Activated CD8-positive, alpha-beta T cell treated with anti-CD3 and anti-CD28 coated beads, Interleukin-2, amount 10 ng/mL, durations not matched to agents 7 days and 5 days (primary cell): Measurements from ENCODE around the gene IGFALS. TPM values are rescaled to one million over a fixed set of nuclear protein-coding genes. Genes with fewer than 3 reads are reported as not detected.

Experiments
- ATAC-seq: fragments of 150-1000 bp; cut with Tn5 transposase; one replicate; pipeline ENCODE4 v1.10.0; 2021; ENCODE audit warnings: moderate library complexity
- CTCF ChIA-PET: fragments of 350-600 bp; sonication (Branson Sonifier 250); formaldehyde crosslinking; loops from one replicate; lab custom pipeline; 2021; ENCODE audit warnings: antibody characterized with exemption; lab: Charles Lee
- POLR2A ChIA-PET: fragments of 350-600 bp; sonication (Branson Sonifier 250); formaldehyde crosslinking; loops from one replicate; lab custom pipeline; 2021; ENCODE audit warnings: antibody characterized with exemption; lab: Charles Lee
- DNase-seq: peaks from one replicate; pipeline ENCODE4 v3.0.0-alpha.2; 2020
- H3K27ac Mint-ChIP-seq: one replicate; pipeline ENCODE4 v1.8.0; 2021; ENCODE audit warnings: mild to moderate bottlenecking, mixed read lengths
- H3K27me3 Mint-ChIP-seq: one replicate; pipeline ENCODE4 v1.8.0; 2021; ENCODE audit warnings: low read depth, mixed read lengths
- H3K36me3 Mint-ChIP-seq: one replicate; pipeline ENCODE4 v1.8.0; 2021; ENCODE audit warnings: low read depth, mixed read lengths
- H3K4me1 Mint-ChIP-seq: one replicate; pipeline ENCODE4 v1.8.0; 2021; ENCODE audit warnings: low read depth, mixed read lengths
- H3K4me3 Mint-ChIP-seq: one replicate; pipeline ENCODE4 v1.8.0; 2021; ENCODE audit warnings: mild to moderate bottlenecking, mixed read lengths
- H3K9me3 Mint-ChIP-seq: one replicate; pipeline ENCODE4 v1.8.0; 2022; ENCODE audit warnings: mixed read lengths; ENCODE audit not compliant: insufficient read depth
- total RNA-seq, 2 experiments: library from RNA; stranded (reverse); gene quantifications; one replicate each; pipeline ENCODE4 v1.2.3, GENCODE V29; 2021

Gene IGFALS
- total RNA-seq, 2 experiments from 2014 or later = 0.13 TPM; not detected in 1

DNA sequence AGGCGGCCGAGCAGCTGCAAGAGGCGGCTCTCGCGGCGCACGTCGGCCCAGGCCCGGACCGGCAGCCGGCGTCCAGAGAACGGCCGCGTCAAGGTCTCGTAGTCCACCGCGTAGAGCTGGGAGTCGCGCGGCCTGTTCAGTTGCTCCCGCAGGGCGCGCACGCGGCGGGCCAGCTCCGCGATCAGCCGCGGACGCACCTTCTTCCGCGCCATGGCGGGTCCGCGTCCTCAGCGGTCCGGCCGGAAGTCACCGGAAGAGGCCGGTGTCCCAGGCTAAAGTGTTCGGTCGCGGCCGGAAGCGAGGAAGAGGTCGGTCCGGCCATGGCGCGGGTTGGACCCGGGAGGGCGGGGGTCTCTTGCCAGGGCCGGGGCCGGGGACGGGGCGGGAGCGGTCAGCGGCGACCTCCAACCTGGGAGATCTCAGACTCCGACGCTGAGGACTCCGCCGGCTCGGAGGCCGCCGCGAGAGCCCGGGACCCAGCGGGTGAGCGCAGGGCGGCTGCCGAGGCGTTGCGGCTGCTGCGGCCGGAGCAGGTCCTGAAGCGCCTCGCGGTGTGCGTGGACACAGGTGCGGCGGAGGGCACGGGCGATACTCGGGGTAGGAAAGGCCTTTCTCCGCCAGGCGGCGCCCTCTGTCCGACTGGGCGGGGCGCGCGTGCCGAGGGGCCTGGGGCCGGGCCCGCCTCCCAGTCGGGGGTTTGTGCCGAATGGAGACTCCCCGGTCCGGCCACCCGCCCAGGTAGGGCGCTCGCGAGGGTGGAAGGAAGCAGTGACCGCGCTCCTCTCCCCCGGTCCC lies 20.4 kb downstream of the IGFALS start, which contains the start of gene MRPS34:
TSS of gene MRPS34 (minus strand) at position 227 of the 795 bp plus-strand sequence. CDS start at position 212, 15 bp downstream.
- no peaks in the 10 kb centered on the region for H3K9me3 Mint-ChIP-seq
- H3K27ac Mint-ChIP-seq = peak within 1 kb of the TSS; percentile 97
- ChIA-PET POLR2A (interaction anchor here (1.4 to 4.7 kb wide), 3 partner anchors 10 to 95 kb away, joined by 5 to 39 read pairs (median 6); partner anchors contain the start of genes JPT2, MAPK8IP3, NUBP2 and SPSB3), CTCF (interaction anchor here (0.6 to 4.8 kb wide), 8 partner anchors 9 to 382 kb away, joined by 3 to 41 read pairs (median 4); partner anchors contain the start of genes MAPK8IP3, NUBP2, SPSB3 and TRAF7)
- DNase-seq (peak; percentile 86), ATAC-seq (peak; percentile 62)
- peaks cover 17% of the 10 kb centered on the region for H3K4me1 Mint-ChIP-seq
- peaks cover 20% of the 10 kb centered on the region for H3K36me3 Mint-ChIP-seq
- H3K4me3 Mint-ChIP-seq = peak within 1 kb of the TSS; percentile 99
- no peaks in the 10 kb centered on the region for H3K27me3 Mint-ChIP-seq

GRCh38 chr16:1772362-1772907 lies 21.1 kb downstream of the IGFALS start, which contains the start of gene EME2:
EME2 (plus strand) TSS chr16:1772810; CDS start chr16:1773228, 418 bp downstream.
- DNase-seq = peak; percentile 72
- H3K27ac Mint-ChIP-seq = peak within 1 kb of the TSS; percentile 97
- CTCF ChIA-PET = interaction anchor here (0.6 to 4.8 kb wide), 5 partner anchors 10 to 383 kb away, joined by 3 to 41 read pairs (median 3); partner anchors contain the start of genes MAPK8IP3, NUBP2, SPSB3 and TRAF7
- POLR2A ChIA-PET = interaction anchor here (0.8 to 4.7 kb wide), 4 partner anchors 8 to 94 kb away, joined by 5 to 39 read pairs (median 6); partner anchors contain the start of genes JPT2, MAPK8IP3, NUBP2 and SPSB3
- no peaks in the 10 kb centered on the region for H3K27me3 Mint-ChIP-seq
- H3K4me3 Mint-ChIP-seq = peak within 1 kb of the TSS; percentile 99
- ATAC-seq = peak; percentile 31
- H3K36me3 Mint-ChIP-seq = peaks cover 23% of the 10 kb centered on the region
- H3K4me1 Mint-ChIP-seq = peaks cover 17% of the 10 kb centered on the region
- H3K9me3 Mint-ChIP-seq = no peaks in the 10 kb centered on the region

DNA sequence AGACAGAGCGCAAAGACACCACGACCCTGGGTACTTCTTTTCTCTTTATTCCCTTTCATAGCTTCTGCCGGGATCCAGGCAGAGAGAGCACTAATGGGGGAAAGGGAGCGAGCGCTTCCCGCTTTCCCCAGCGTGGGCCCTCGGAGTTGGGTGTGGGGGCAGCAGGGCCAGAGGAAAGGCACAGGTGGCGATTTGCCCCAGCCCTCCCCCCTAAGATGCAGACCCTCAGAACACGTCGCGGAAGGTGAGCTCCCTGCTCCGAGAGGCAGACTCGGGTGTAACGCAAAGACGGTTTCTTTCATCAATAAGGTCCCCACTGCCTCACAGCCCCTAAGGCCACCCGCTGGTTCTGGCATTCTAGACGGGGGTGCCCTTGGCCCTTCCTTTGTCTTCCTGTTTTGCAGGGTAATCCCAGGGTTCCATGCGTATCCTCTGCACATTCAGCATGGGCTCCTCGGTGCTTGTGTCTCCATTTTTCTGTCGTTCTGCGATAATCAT lies 21.6 kb downstream of the IGFALS start:
- Mint-ChIP-seq H3K4me3 (peak overlapping the region; percentile 99), H3K27ac (peak overlapping the region; percentile 97), H3K27me3 (no peaks in the 10 kb centered on the region), H3K36me3 (peaks cover 25% of the 10 kb centered on the region), H3K9me3 (no peaks in the 10 kb centered on the region), H3K4me1 (peaks cover 17% of the 10 kb centered on the region)
- ChIA-PET CTCF (interaction anchor here (1.2 to 4.8 kb wide), 4 partner anchors 11 to 383 kb away, joined by 3 to 41 read pairs (median 5); partner anchors contain the start of genes MAPK8IP3, NUBP2, SPSB3 and TRAF7), POLR2A (interaction anchor here (0.8 to 4.7 kb wide), 5 partner anchors 8 to 351 kb away, joined by 5 to 39 read pairs (median 6); partner anchors contain the start of genes JPT2, MAPK8IP3, NUBP2 and SPSB3)
- DNase-seq (no peak), ATAC-seq (no peak)

- CTCF ChIA-PET = interaction anchor here (0.7 to 4.8 kb wide), 4 partner anchors 11 to 351 kb away, joined by 3 to 41 read pairs (median 5); partner anchors contain the start of genes MAPK8IP3, NUBP2, SPSB3 and UQCC4
- DNase-seq (peak; percentile 84), ATAC-seq (peak; percentile 55)
- Mint-ChIP-seq H3K27me3 (no peaks in the 10 kb centered on the region), H3K4me3 (peak within 1 kb of the TSS; percentile 99), H3K36me3 (peaks cover 23% of the 10 kb centered on the region), H3K9me3 (no peaks in the 10 kb centered on the region), H3K4me1 (peaks cover 17% of the 10 kb centered on the region), H3K27ac (peak within 1 kb of the TSS; percentile 97)
- POLR2A ChIA-PET = interaction anchor here (0.8 to 4.7 kb wide), 4 partner anchors 9 to 351 kb away, joined by 5 to 39 read pairs (median 6); partner anchors contain the start of genes NUBP2, SPSB3 and UQCC4
Measured at GRCh38 chr16:1771188-1771863, 22.2 kb downstream of the IGFALS start, which contains the start of gene NME3. NME3 (minus strand) TSS chr16:1771543; CDS start chr16:1771534, 9 bp downstream.

- no peak for ATAC-seq
- H3K27ac Mint-ChIP-seq = peak overlapping the region; percentile 81
- H3K27me3 Mint-ChIP-seq = no peaks in the 10 kb centered on the region
- ChIA-PET POLR2A (interaction anchor here (1.4 to 4.7 kb wide), 3 partner anchors 10 to 350 kb away, joined by 5 to 39 read pairs (median 5); partner anchors contain the start of genes NUBP2, SPSB3 and UQCC4), CTCF (interaction anchor here (0.7 to 4.8 kb wide), 2 partner anchors 12 to 65 kb away, joined by 3 to 41 read pairs; partner anchors contain the start of genes MAPK8IP3, NUBP2 and SPSB3)
- H3K4me1 Mint-ChIP-seq = peaks cover 17% of the 10 kb centered on the region
- no peaks in the 10 kb centered on the region for H3K9me3 Mint-ChIP-seq
- peaks cover 23% of the 10 kb centered on the region for H3K36me3 Mint-ChIP-seq
- DNase-seq = peak; percentile 47
- H3K4me3 Mint-ChIP-seq = peak overlapping the region; percentile 99
Measured at GRCh38 chr16:1770328-1771187, 22.9 kb downstream of the IGFALS start.

DNA sequence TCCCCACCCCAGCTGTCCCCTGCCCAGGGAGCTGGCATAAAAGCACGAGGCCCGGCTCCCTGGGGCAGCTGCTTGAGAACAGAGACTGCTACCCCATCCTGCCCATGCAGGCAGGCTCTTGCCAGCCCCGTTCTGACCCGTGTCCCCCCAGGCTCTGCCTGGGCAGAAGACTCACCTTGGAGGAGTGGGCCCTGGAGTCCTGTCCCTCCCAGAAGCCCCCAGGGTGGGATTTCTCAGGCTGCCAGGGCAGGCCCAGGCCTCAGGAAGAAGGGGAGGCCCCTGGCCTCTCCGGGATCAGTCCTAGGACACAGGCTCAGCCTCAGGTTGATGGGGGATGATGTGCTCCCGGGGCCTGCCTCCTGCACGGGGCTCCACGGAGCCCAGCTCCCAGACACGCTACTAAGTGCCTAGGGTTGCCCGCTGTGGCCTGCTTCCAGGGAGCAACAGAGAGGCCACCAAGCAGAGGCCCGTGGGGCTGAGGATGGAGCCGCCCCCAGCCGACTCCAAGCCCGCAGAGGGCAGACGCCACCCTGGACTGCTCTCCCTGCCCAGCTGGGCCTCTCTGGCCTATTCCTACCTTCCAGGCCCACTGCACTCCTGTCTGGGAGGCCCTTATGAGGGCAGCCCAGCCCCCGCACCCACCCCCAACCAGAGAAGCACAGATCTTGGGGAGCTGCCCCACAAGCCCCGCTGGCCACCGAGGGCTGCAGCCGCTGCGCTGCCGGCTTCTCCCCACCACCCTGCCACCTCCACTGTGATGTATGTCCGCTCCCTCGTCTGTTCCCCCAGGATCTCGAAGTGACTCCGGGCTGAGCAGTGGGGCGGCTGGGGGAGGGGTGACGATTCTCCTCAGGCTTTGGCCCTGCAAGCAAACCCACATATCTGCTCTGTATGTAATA lies 23.9 kb downstream of the IGFALS start:
- peak overlapping the region; percentile 99 for H3K4me3 Mint-ChIP-seq
- ATAC-seq (no peak), DNase-seq (no peak)
- H3K27me3 Mint-ChIP-seq = no peaks in the 10 kb centered on the region
- H3K4me1 Mint-ChIP-seq = peaks cover 12% of the 10 kb centered on the region
- CTCF ChIA-PET = no interaction called here
- H3K9me3 Mint-ChIP-seq = no peaks in the 10 kb centered on the region
- H3K36me3 Mint-ChIP-seq = peaks cover 23% of the 10 kb centered on the region
- peak overlapping the region; percentile 81 for H3K27ac Mint-ChIP-seq
- POLR2A ChIA-PET = interaction anchor here (1.2 to 4.7 kb wide), 4 partner anchors 10 to 349 kb away, joined by 3 to 39 read pairs (median 5); partner anchors contain the start of genes NUBP2, SPSB3 and UQCC4

- H3K4me3 Mint-ChIP-seq = no peak overlapping the region
- no peaks in the 10 kb centered on the region for H3K27me3 Mint-ChIP-seq
- CTCF ChIA-PET = no interaction called here
- peaks cover 11% of the 10 kb centered on the region for H3K4me1 Mint-ChIP-seq
- H3K9me3 Mint-ChIP-seq = no peaks in the 10 kb centered on the region
- DNase-seq = no peak
- peaks cover 23% of the 10 kb centered on the region for H3K36me3 Mint-ChIP-seq
- no peak for ATAC-seq
- no peak overlapping the region for H3K27ac Mint-ChIP-seq
- POLR2A ChIA-PET = interaction anchor here (1.2 kb wide), 1 partner anchor 63 kb away, joined by 3 read pairs; no protein-coding TSS in a partner anchor
Measured at GRCh38 chr16:1768767-1769401, 24.6 kb downstream of the IGFALS start.

GRCh38 chr16:1768061-1768766 lies 25.3 kb downstream of the IGFALS start:
- ATAC-seq (no peak), DNase-seq (no peak)
- Mint-ChIP-seq H3K36me3 (peaks cover 23% of the 10 kb centered on the region), H3K9me3 (no peaks in the 10 kb centered on the region), H3K4me1 (peaks cover 11% of the 10 kb centered on the region), H3K27me3 (no peaks in the 10 kb centered on the region), H3K27ac (no peak overlapping the region), H3K4me3 (no peak overlapping the region)
- ChIA-PET CTCF (no interaction called here), POLR2A (no interaction called here)
